ENCODE results near the gene CCDC107.

CCDC107 gene

DNA sequence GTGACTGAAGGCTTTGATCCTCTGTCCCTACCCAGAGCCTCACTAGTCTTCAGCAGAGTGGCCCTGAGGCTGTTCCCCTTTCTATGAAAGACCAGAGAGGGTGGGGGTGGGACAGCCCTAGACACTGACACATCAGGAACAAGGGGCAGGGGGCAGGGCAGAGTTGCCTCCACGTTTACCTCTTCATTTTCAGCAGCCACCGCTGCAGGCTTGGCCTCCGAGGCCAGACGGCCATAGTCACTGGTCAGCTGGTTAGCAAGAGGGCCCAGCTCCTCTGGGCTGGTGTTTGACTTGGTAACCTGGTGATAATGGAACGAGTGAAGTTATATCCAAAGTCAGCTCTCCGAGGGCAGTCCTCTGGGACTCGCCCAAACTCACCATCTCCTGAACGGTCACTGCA is 47.3 kb downstream of the CCDC107 start:
- DNase-seq (ENCODE audit: low read depth): no peak

DNA sequence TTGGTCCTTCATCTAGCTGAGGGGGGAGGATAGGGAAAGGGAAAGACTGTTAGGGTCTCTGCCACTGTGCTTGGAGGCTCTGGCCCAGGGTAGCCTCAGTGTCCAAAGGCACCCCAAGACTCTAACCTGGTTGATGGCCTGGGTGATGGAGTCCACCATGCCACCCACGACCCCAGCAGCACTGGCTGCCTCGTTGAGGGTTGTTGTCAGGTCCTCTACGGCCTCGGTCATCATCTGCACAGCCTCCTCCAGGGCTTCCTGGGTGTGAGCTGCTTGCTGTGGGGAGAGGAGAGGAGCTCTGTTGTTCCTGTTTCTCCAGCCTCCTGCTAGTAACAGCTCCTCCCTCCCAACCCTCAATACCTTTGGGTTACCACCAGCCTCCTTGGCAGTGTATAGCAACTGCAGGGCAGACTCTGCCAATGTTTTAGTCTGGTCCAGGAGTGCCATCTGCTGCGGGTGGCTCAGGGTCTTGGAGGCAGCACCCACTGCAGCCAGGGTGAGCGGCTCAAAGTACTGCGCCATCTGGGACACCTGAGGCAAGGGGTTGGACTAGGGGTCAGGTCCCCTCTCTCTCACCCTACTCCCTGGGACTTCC is 47.8 kb downstream of the CCDC107 start:
- no peak for DNase-seq (ENCODE audit: low read depth)

DNA sequence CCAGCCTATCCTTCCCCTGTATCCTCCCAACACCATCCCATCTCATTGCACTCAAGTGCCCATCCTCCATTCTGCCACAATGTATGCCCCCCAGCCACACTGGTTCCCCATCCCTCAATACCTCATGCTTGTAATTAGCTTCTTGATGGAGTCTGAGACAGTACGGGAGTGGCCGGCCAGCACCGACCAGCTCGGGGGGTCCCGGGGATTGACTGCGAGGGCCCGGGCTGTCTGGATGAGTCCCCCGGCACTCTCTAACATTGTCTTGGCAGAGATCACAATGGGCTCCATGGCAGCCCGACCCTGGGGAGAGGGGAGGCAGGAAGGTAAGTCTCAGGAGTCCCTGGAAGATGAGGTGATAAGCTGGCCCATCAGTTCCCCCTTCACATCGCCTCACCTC is 48.9 kb downstream of the CCDC107 start:
- no peak for DNase-seq (ENCODE audit: low read depth)

DNA sequence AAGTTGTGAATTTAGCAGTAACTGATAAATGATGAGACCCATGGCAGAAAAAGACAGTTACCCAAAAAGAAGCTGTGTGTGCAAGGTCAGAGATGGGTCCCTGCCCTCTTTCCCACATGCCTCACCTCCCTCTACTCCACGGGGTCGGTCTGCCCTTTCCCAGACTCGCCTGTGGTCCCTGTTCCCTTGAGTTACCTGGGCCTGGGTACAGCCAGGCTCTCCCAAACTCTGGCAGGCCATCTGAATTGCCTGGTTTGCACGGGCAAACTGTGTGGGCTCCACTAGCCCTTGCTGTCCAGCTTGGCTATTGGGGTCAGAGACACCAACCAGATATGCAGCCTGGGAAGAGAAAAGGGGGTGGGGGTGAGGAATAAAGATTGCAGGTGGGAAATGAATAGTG is 50.1 kb downstream of the CCDC107 start:
- DNase-seq (ENCODE audit: low read depth): no peak

DNA sequence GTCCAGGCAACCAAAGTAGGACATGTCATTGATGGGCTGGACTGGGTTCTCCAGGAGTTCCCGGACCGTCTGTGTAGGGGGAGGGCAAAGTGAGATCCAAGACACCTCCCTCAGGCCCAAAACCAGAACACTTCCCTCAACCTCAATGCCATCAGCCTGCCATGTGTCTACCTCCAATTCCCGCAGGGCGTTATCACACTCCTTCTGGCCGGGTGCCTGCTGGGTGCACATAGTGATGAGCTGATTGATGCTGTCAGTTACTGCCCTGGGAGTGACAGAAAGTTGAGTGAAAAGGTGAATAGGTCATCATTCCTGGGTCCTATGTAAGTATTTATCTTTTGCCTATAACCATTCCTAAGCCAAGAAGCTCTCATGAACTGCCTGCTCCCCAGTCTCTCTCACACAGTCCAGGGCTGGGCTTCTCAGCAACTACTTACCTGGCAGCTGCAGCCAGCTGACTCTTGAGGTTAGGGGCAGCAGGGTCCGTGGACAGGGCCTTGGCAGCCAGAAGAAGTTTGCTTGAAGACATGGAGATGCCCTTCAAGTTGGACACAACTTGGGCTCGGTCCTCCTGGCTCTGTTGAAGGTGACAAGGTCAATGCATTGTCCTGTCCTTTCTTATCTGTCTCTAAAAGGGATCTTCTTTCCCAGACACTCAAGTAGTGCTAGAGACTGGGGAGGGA is 52.9 kb downstream of the CCDC107 start:
- no peak for DNase-seq (ENCODE audit: low read depth)
